ENCODE results near the gene ZFPM1.

Gene ZFPM1

DNA sequence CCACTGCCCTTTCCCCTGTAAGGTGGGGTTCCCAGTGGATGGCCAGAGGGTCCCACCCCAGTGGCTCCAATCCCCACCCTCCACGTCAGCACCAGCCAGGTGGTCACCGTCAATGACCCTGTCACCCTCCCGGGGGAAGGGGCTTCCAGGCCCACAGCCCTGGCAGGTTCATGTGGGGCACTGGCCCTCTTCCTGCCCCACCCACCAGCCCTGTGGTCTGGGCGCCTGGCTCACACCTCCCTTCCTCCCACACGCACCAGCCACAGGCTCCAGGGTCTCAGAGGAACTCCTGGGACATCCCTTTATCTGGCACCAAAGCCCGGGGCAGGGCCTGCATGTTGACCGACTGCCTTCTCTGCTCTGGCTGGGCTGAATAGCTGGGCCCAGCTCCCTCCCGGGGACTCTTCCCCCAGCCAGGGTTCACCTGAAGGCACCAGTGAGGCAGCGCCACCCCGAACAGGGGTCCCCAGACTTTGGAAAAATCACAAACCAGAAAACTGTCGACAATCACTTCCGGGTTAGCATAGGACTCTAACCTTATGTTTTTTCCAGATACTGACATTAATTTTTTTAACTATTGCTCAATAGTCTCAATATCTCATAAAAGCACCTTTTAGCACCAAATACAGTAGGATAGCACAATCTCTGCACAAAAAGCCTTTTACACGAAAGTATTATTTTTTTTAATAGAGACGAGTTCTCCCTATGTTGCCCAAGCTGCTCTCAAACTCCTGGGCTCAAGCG, 95.2 kb downstream of the ZFPM1 start:
- DNase-seq: no peak

DNA sequence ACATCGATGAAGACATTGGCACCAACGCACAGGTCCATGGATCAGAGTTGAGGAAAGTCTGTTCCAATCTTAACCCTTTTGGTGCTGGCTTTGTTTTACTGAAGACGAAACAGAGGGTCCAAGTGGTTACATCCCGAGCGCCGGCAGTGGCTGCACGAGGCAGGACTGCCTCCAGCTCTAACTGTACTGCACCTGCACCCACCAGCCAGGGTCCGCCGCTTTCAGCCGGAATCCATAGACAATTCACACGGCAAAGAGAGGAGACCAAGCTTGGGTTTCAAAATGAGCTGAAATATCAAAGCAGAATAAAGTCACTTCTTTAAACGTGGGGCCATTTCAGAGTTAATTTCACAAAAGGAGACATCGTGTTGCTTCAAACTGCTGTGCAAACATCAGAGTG, 95.9 kb downstream of the ZFPM1 start:
- DNase-seq: no peak

- DNase-seq: no peak
Observed at GRCh38 chr16:88549671-88550245, 96.7 kb downstream of the ZFPM1 start.

- DNase-seq: no peak
Observed at GRCh38 chr16:88550246-88550661, 97.2 kb downstream of the ZFPM1 start.

- no peak for DNase-seq
Observed at GRCh38 chr16:88552166-88552565, 99.1 kb downstream of the ZFPM1 start.

DNA sequence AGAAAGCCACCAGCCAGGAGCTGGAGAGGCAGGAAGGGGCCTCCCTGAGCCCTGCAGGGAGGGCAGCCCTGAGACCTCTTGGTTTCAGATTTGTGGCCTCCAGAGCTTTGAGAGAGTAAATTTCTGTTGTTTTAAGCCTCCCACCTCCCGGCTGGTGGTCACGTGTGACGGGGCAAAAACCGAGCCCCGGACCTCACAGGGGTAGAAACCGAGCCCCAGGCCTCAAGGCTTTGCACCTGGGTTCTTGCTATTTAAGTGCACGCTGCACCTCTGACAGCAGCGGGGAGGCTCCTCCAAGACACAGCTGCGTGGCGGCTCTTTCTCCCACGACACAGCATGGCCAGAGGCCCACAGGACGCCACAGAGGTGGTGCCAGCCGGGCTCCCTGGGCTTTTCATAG, 99.7 kb downstream of the ZFPM1 start:
- DNase-seq: no peak

DNA sequence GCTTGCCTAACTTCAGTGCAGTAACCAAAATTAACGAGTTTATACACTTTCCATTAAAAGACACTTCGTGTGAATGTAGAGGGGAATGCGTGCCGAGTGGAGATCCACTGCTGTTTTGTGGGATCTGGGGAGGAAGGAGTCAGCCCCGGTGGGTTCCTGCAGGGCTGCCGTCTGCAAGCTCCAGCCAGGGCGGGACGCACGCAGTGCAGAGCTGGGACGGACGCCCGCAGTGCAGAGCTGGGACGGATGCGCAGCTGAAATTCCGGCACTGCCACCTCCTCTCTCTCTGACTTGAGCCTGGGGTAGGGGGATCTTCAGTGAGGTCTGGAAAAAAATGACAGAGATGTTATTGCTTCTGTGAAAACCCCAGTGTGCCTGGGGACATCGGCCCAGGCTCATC, 100.7 kb downstream of the ZFPM1 start:
- DNase-seq: no peak

DNA sequence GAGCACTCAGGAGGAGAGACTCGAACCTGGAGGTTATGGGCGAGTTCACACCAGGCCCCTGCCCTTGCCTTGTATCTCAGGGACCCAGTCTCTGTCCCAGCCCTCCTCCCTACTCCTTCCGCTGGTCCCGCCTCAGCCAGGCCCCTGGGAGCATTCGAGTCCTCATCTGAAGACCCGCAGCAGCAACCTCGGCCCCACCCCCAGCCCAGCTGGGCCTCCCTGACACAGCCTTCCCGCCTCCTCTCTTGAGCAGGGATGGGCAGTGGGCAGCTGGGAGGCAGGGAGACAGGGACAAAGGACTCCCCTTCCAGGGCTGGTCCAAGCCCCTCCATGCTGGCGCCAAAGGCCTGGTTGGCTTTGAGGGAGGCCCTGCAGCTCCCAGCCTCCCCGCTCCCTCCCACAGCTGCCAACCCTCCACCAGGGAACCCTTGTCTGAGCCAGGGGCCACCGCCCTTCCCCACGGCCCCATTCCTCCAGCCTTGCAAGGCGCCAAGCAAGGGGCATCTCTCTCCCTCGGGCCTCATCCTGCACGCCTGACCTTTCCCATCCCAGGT, 101.7 kb downstream of the ZFPM1 start:
- DNase-seq: no peak

DNA sequence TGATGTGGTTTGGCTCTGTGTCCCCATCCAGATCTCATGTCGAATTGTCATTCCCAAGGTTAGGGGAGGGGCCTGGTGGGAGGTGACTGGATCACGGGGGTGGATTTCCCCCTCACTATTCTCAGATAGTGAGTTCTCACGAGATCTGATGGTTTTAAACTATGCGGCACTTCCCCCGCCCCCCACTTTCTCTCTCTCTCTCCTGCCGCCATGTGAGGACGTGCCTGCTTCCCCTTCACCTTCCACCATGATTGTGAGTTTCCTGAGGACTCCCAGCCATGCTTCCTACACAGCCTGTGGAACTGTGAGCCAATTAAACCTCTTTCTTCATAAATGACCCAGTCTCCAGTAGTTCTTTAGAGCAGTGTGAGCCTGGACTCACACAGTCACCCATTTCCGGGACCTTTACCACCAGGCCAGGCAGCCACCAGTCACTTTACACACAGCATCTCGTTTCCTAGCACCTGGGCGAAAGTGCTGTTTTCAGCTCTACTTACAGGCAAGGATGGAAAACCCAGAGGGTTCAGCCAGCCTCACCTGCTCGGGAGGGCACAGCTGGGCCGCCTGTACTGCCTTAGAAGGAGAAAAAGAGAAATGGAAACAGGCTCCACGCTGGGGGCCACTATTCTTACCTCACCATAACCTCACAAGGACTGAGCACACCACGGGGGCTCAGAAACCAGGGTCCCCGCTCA, 103.4 kb downstream of the ZFPM1 start:
- no peak for DNase-seq

GRCh38 chr16:88558457-88559442, 105.7 kb downstream of the ZFPM1 start:
- no peak for DNase-seq

DNA sequence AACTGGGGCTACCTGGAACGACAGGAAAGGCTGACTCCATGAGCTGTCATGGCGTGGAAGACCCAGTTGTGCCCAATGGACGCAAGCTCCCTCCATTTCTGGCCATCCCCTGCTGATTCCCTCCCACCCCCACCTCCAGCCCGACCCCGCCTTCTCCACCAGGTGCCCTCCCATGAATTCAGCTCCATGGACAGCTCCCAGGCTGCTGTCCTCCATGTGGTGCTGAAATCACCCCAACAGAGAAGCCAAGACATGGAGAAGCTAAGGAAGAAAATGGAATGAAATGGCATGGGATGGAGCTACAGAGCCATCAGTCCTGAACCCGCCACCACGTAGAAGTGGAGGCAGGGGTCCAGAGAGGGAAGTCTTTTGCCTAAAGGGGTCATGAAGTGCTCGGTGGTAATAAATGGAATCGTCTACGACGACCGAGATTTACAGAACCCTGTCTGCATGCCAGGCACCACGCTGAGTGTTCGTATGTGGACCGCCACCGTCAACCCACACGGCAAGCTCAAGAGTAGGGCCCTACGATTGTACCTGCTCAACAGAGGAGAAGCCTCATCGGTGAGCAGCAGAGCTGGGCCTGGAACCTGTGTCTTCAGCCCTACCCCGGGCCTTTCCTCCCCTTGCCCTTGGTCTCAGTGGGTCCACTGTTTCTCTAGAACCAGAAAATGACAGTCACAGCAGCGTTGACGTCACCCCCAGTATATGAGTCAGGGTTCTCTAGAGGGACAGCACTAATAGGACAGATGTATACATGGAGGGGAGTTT, 107.8 kb downstream of the ZFPM1 start:
- no peak for DNase-seq

DNA sequence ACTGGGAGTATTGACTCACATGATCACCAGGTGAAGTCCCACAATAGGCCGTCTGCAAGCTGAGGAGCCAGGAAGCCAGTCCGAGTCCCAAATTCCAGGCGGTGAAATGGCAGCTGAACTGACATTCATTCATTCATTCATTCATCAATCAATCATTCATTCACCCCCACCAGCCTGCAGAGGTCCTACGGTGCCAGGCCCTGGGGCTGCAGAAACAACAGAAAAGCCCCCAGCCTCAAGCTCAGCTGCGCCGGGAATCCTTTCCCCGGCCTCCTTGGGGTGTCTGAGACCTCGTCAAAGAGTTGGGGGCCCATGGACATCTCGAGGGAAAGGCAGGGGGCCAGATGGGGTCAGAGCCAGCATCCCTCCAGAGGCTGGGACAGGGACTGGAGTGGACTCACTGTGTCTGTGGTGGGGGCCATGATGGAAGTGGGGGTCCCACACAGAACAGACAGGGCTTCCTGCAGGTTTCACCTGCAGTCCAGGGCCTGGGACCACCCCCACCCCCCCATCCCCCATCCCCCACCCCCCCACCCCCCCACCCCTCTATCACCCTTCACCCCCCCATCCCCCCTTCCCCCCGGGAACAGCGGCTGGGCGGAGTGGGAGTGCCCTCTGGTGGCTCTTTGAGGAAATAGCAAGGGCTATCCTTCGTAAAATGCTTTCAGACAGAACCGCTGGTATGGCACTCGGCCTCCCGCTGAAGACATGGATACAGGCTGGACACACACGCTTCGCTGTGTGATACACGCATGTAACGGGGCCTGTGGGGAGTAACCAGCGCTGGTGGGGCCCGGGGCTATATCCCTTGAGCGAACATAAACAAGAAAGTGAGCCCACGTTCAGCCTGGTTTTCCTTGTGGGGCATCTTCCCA, 108.6 kb downstream of the ZFPM1 start:
- DNase-seq: peak in 4 of 5 donors; percentile 29 to 48 (median 38)

DNA sequence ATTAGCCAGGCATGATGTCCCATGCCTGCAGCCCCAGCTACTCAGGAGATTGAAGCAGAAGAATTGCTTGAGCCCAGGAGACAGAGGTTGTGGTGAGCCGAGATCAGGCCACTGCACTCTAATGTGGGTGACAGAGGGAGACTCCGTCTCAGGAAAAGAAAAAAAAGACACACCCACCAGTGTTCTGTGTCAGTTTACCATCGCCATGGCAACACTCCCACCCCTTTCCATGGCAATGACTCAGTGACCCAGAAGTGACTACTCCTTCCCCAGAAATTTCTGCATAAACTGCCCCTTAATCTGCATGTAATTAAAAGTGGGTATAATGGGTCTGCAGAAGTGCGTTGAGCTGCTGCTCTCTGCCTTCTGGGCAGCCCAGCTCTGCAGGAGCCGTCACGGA, 113.1 kb downstream of the ZFPM1 start:
- DNase-seq: no peak

DNA sequence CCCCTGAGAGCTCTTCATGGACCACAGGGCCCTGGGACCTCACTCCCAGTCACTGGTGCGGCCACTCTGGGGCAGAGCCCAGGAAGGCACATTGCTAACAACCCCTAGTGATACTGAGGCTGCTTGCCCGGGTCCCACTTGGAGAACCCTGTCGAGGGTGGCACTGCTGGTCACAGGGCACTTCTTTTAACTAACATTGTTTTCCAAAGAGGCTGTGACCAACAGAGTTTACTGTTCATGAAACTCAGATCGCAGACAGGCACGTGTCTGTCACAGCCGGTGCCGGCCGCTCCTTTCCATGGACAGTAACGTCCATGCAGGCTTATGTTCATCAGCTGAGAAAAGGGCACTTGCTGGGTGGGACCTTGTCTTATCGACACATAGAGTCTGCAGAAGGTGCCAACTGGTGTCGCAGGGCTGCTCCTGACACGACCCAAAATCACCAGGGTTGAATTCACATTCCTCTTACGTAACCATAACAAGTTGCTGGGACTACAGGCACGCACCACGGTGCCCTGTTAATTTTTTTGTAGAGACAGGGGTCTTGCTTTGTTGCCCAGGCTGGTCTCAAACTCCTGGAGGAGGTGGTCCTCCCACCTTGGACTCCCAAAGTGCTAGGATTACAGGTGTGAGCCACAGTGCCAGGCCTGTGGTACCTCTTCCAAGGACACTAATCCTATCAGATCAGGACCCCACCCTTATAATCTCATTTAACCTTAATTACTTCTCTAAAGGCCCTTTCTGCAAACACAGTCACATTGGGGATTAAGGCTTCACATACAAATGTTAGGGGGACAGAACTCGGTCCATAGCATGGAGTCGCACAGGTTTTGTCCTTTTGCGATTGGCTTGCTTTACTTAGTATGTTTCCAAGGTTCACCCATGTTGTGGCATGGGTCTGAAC, 115.9 kb downstream of the ZFPM1 start:
- peak in 1 of 5 donors; percentile 11 for DNase-seq

DNA sequence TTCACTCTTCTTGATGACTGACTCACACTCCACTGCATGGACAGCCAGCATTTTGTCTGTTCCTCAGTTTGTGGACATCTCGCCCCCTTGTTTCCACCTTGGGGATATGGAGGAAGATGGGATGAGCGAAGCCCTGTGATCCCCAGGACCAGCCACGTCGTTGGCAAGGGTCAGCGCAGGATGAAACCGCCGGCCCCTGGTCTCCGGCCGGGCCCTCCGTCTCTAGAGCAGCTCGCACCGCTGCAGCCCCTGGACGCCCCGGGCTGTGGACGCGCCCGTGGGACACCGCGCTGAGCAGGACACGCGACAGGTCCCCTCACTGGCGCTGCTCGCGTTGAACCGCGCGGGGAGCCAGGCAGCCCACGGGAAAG, 116.5 kb downstream of the ZFPM1 start:
- no peak for DNase-seq

GRCh38 chr16:88569985-88570690, 117.1 kb downstream of the ZFPM1 start, which contains the start of gene ZC3H18:
ZC3H18 (plus strand) TSS chr16:88570403; CDS start chr16:88577124, 6,721 bp downstream.
- peak; percentile 96 to 100 (median 97) for DNase-seq

DNA sequence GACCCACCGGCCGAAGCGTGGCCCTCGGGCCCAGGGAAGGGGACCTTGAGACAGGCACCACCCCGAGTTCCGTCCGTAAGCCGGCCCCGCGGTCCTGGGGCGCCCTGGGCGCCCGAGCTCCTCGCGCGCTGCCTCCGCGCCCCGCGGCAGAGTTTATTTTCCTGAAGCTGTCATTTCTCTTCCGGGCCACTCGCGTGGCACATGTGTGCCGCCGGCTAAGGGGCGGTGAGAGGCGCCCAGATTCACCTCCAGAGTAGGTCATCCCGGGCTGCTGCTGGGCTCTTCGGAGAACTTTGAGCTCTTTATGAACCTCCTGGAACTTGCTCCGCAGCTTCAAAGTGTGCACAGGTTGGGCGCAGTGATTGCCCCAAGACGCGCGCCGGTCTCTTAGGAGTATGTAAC, 117.6 kb downstream of the ZFPM1 start:
- DNase-seq: peak in 3 of 5 donors; percentile 25 to 42 (median 40)

DNA sequence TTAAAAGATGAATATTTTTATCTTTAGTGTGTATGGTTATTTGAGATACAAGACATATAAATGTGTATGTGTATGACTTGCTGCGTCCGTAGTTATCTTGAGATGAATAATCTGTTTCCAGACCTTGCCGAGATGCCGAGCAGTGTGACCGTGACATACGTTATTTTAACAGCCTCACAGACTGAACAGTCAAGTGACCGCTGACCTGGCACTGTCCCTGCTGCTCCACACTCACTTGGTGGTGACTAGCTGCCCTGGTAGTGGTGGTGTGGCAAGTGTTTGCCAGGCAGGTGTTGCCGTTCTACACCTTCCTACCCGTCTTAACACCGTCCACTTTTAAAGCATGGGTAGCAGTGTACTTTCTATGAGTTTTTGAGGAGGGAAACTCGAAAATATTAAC, 122.2 kb downstream of the ZFPM1 start:
- DNase-seq: no peak

GRCh38 chr16:88576307-88576706, 123.2 kb downstream of the ZFPM1 start:
- DNase-seq: no peak
